Medulla oblongata (tissue), 1 donor: Measurements from ENCODE around the gene LNX1.

Source experiments
- DNase-seq: peaks from one replicate; pipeline ENCODE4 v3.0.0-alpha.2; 2015; ENCODE audit errors: extremely low spot score

The LNX1 gene

DNA sequence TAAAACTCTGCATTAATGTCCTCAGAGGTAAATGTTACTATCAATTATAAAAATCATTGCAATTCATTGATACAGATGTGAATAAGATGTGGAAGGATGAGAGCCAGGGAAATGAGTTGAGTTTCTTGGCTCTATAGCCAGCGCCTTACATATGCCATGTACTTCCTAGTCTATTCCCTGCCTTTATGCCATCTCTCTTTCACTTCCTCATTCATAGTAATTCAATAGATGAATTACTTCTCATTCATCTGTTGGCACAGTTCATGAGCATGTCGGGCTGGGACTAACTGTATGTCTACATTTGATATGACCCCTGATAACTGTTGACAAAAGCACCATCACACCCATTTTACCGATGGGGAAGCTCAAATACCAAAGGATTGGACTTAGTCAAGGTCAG lies 55.7 kb downstream of the LNX1 start:
- DNase-seq: no peak

DNA sequence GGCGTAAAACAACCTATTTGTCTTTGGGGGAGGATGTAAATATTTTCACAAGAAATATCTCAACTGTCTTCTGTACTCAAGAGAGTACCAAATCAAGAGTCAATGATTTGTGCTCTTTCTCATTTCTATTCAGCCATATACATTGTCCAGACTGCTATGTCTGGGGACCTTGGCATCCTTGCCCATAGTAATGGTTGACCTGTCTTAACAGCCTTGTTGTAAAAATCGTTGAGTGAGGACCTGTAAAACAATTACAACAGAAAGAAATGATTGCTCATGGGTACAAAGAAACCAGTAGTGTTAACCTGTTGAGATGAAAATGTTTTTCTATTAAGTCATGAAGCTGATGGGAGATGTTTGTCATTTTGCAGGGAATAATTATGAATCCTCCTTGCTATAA lies 56.6 kb downstream of the LNX1 start:
- no peak for DNase-seq

DNA sequence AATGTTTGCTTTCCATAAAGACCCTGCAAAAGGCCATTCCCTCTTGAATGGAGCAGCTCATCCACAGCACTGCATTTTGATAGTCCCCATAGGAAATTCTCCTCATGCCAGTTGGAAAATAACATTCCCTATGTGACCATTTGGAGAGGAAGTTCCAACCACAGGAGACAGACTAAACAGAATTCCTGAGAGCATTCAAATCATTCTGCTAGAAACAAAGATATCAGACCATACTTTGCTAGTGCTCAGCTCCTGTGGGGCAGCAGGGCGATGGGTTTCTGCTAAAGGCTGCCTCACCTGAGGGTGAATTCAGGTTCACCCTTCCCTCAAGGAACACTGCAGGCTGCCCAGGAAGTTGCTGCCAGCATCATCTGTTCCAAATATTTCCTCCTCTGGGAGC lies 58.8 kb downstream of the LNX1 start:
- DNase-seq: no peak

DNA sequence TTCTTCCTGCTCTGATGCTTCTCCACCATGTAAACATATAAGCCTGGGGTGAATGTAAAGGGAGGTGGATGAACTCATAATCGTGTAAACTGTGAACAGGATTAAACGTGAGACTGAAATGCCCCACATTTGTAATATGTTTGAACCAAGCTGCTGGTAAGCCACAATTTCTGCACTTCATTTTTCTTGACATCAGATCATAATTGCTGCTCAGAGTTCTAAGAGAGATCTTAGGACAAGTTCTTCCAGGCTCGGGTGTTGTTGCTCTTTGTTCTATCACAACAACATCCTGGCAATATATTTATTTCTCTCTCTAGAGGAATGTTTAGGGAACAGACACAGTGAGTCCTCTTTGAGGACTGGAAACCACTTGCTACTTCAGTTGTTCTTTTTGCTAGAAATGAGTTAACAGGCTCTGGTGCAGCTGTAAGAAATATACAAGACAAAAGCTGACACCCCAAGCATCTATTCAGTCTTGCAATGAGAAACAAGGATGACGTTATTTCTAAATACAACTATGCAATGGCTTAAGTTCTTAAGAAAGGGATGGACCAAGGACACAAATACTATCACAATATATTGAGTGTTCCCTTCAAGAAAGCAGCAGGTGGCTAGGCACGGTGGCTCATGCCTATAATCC lies 59.6 kb downstream of the LNX1 start:
- DNase-seq: no peak

DNA sequence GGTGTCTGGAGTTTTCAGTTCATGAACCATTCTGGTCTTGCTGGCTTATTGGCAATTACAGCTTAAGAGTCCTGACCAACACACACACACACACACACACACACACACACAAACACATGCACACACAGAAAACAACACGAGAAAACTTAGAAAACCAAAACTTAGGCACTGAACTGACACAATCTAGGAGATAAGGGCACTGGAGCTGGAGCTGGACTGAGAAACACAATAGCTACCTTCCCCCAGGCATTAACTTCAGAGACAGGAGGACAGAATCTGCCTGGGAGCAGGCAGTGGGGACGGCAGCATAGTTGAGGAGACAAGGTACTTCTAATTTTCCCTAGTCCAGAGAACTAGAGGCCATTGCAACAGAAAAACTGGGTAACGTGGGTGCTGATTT lies 62.3 kb downstream of the LNX1 start:
- no peak for DNase-seq

DNA sequence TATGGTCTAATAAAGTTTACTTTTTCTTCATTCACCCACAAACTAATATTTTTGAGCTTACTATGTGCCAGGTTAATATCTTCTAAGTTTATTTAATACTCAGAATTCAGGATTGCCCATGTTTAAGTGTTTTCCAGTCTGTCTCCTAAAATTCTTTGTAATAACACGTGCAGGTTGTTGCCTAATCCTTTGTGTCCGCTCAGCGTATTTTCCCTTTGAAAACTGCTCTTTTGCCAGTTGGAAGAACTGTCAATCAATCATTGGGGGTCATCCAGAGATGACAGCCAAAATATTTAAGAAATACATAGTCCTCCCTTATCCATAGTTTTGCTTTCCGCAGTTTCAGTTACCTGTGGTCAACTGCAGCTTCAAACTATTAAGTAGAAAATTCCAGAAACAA lies 63.4 kb downstream of the LNX1 start:
- DNase-seq: no peak

DNA sequence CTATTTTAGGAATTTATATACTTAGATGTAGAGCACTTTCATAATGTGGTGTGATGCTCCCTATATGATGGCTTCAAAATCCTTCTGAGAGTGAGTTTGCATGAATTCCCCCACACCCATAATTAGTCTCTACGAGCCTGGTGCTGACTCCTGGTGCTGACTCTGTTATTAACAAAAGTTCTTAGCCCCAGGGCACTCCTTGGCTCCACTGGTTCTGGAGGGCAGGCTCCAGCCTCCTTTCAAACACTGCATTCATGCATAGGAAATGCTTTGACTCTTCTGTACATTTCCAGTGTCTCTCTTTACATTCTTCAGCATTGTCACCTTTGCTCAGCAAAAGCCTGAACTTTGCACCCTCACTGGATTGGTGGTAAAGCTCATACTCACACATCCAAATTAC lies 64.0 kb downstream of the LNX1 start:
- DNase-seq: no peak

DNA sequence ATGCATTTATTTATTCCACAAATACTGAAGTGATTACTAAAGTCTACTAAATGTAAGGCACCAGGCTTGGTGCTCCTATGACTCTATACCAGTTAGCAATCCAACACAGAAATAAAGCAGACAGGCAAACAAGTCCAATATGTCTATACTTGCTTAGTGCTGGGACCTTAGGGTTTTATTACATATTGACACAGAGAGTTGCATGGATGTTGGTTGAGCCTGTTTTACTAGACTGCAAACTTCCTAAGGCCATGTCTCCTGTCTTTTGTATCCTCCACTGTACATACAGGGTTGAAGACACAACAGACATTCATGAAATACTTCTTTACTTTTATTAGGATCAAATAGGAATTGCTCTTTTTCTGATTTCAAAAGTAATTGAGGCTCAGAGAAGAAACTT lies 69.0 kb downstream of the LNX1 start:
- no peak for DNase-seq

DNA sequence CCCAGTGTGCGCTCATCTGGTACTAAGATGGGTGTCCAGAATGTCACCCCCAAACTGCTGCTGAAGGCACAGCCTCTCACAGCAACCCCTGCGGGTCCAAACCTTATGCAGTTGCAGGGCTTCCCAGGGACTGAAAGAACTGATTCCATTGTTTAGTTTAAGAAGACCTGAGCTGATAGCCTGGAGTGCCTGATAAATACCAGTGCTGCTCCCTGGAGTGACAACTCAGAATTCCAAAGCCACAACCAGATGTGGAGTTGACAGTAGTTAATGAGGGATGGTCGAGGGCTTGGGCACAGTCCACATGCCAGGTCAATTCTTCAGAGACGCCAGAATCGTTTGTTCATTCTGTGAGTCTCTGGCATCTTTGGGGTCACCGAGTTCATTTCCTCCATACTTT lies 71.2 kb downstream of the LNX1 start:
- DNase-seq: no peak

DNA sequence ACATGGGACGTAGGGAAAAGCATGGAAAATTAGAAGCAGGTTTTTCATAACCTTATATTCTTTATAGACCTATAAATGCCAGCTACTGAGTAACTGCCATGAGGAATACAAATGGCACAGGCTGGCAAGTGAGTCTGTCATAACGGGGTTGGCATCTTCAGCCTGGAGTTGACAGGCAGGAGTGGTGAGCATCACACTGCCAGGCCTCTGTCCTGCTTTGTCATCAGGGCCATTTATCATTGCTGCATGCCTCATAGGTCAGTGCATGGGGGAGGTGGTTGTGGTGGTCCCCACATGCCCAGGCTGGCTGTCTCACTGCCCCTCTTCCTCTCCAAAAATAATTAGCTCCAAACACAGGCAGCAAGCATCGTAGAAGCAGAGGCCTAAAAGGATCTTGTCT lies 72.5 kb downstream of the LNX1 start:
- no peak for DNase-seq

DNA sequence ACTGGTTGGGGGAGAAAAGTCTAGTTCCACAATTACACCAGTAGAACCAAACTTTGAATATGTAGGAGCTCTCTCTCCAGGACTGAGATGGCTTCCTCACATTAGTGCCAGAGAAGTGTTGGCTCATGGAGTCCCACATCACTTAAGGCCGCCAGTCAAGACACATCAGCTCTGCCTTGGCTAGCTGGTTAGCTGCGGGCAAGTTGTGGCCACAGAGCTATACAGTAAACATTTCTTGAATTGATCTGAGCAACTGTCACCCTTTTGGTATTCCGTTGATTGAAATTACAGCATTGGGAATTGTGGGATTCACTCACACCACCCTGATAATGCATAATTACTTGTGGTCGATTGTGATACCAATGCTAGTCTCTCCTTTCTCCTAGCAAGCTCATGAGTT lies 76.2 kb downstream of the LNX1 start:
- no peak for DNase-seq

DNA sequence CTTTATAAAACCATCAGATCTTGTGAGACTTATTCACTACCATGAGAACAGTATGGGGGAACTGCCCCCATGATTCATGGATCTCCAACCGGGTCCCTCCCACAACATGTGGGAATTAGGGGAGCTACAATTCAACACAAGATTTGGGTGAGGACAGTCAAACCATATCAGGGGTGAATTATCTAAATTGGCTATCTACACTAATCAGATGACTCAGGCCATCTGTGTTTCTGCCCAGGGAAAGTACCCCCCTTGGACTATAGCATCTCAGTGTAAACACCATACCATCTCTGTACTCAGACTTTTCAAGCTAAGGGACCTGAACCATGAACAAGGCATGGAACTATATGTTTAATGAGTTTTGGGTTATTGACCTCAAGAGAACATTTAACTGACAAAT lies 76.8 kb downstream of the LNX1 start:
- DNase-seq: no peak

DNA sequence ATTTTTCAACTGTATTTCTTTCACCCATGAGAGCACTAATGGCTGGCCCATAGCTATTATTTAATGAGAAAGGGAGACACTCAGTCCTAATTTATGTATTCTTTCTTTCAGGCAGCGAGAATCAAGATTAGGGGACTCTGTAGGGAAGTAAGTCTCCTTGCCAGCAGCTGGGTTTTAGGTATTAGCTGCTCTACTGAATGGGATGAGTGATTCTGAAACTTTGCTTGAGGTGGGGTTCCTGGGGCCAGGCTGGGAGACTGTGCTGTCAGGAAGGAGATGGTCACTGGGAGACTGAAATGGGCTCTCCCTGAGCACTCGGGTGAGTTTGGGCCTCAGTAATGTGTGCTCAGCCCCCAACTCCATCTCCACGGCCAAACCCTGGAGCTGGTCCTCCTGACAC lies 78.7 kb downstream of the LNX1 start:
- DNase-seq: no peak

DNA sequence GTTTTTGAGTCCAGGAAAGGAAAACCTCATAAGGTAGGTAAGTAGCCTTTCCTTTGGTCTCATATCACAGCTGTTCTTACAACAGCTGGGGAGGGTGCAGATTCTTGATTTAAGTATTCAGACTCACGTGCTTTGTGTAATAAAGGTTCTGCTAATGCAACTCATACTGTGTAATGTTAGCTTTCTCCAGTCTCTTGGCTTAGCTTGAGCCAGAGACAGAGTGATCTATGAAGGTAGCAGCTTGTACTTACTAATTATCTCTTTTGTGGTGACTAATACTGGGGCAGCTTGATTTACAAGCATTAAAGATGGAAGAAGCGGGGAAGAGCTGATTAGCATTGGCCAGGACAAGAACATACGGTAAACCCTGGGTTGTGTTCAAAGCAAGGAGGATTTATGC lies 80.3 kb downstream of the LNX1 start:
- no peak for DNase-seq

DNA sequence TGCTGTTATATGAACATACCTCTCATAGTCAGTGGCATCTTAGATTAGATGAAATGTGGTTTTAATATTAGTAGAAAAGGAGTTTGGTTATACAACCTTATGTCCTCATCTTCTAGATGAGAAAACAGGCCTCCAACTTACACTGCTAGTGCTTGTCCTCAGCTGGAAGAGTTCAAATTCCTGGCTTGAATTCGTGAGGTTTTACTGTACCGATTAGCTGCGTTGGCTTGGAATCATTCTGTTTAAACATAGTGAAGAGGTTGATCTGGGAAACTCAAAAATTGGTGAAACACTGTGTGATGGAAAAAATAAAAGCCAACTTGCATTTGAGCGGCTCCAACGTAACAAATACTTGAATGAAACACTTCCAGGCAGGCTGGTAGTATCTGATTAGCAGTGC lies 81.0 kb downstream of the LNX1 start:
- no peak for DNase-seq

DNA sequence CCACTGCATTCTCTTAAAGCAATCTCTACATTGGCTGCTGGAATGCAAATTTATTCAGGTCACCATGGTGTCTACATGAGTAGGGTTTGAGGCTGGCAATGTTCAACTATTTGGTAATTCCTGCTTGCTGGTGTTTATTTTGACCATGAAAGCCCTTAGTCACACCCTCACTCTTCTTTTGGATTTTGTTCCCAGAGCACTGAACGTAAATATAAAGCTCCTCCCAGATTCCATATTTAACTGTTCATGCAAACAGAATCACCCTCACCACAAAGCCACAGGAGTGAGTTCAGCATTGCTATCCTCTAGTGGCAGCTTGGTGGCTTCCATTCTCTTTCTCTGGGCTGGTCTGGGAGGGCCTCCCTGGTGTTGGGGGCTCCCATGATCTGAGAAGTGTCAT lies 82.8 kb downstream of the LNX1 start:
- no peak for DNase-seq

DNA sequence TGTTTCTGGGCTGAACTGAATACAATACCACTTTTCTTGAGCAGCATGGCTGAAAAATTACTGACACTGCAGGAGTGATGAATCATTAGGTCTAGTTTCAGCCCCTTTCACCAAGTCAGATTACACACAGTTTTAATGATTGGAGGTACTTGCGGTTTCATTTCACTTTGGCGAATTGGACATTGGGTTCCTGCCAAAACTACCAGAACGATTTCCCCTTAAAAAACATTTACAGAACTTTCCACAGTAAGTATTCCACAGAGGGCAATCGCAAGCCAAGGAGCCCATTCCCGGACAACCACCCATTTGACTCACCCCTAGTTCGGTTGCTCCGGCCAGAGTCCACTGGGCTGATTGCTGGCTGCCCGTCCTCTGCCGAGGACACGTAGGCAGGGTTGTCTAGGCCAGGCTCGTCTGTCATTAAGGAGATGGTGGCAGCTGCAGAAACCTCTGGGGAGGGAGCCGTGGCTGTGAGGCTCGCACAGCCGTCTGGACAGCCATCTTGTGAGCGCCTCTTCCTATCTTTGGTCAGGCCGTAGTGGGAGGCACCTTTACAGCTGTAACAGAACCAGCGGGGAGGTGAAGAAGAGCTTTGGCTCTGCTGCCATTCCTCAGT lies 83.5 kb downstream of the LNX1 start:
- DNase-seq: no peak

DNA sequence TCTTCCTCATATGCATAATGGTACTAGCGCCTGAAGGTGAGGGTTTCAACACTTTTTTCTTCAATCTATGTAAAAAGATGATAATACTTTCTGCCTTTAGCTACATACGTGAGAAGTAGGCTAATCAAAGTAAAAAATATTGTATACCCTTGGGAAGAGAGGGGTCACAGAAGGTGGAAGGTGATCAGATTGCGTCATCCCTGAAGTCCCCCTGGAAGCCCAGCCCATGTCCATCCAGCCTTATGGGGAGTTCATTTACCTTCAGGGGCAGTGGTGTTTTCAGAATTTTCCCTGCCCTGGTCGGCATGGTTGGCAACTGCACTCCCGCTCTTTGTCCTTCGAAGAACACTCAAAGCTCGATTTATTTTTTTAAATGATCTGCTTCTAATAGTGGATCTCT lies 84.2 kb downstream of the LNX1 start:
- no peak for DNase-seq

DNA sequence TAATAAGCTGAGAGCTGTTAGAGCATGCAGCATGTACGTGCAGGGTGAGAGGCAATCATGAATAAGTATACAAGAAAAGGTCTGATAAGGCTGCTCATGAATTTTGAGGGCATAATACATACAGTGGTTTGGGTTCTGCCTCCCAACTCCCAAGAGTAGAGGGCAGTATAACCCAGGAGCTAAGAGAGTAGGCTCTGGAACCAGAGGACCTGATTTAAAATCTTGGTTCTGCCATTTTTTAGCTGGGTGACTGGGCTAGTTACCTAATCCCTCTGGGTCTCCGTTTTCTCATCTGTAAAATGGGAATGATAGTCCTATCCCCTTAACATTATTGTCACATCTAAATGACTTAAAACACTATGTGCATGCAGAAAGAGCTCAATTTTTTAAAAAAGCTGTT lies 85.3 kb downstream of the LNX1 start:
- no peak for DNase-seq

DNA sequence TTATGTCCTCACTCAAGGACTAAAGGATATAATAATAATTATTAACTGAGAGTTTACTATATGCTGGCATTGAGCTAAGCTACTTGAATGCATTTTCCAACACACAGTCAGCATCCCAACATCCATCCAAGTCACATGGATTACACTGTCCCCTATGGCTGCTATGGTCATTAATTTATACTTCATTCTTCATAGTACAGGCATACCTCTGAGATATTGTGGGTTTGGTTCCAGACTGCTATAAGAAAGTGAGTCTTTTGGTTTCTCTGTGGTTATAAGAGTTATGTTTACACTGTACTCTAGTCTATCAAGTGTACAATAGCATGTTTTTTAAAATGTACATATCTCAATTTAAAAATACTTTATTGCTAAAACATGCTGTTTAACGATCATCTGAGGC lies 89.2 kb downstream of the LNX1 start:
- no peak for DNase-seq

DNA sequence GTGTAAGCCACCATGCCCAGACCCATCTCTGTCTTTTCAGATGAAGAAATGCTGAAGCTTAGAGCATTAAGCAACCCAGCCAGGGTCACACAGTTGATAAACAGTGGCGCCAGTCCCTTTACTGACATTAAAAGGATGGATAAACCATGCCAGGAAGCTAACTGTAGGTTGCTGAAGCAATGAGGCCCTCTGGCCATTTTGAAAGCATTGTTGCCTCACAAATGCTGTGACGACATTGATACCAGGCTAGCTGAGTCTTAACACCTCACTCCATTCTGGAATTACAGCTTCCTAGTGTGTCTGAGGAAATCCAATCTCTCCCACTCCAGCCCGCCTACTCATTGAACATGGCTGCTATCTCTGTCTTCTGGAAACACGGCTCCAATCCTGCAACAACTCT lies 89.7 kb downstream of the LNX1 start:
- DNase-seq: no peak

DNA sequence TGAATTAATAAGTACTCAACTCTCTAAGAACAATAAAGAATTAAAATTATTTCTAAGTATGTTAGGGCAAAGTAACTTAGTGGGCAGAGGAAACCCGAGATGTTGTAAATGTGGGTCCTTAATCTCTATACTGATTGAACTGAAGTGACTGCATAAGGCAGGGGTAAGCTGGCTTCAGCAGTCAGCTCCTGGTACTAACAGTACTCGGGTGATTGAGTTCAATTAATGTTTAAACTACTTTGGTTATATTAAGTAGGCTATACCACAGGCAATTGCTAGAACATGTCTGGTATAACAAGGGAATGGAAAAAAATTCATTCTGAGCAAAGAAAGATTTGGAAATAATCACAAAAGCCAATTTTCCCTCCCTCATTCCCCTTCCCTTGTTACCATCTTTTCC lies 90.7 kb downstream of the LNX1 start:
- no peak for DNase-seq

DNA sequence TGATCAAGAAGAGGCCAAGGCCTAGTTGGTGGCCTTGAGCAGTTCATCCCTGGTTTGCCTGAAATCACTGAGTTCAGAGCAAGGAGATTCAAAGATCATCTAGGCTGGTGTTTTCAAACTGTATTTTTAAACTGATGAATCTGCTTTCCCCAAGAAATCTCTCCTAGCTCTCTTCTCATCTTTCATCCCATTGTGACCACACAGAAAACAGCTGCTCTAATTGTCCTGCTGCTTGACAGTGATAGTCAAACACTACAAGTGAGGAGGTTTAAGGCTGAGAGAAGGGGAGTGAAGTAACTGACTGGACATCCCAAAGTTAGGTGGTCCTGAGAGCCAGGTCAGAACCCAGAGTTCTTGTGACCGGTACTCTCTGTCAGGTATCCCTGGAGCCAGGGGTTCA lies 91.5 kb downstream of the LNX1 start:
- no peak for DNase-seq

DNA sequence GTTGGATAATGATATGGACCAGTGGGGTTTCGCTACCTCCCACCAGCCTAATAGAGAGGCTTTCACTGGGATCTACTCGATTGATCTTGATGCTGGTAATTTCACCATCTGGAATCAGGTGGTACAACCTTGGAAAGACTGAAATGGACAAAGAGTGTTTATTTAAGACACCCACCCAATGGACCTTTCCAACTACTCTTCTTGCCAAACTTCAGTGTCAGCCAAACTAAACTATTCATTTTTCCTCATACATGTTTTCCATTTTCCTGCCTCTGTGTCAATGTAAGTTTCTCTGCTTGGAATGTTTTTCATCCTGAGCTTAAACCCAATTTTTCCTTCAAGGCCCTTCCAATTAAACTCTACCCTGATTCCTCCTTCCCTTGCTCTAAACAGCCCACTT lies 92.6 kb downstream of the LNX1 start:
- no peak for DNase-seq
